CD4-positive, alpha-beta T cell (primary cell): ENCODE results near the gene TTLL11. TPM values are rescaled to one million over a fixed set of nuclear protein-coding genes. Genes with fewer than 3 reads are reported as not detected.

Experiments
- ATAC-seq: fragments of 200-7000 bp; cut with Tn5 transposase; one replicate; pipeline ENCODE4 v1.10.0; 2022; ENCODE audit warnings: mild to moderate bottlenecking; ENCODE audit not compliant: poor library complexity
- CTCF ChIA-PET: fragments of 350-600 bp; sonication (Branson Sonifier 250); formaldehyde crosslinking; loops from one replicate; lab custom pipeline; 2021; ENCODE audit warnings: antibody characterized with exemption, inconsistent platforms; lab: Charles Lee
- POLR2A ChIA-PET: fragments of 350-600 bp; sonication (Branson Sonifier 250); formaldehyde crosslinking; loops from one replicate; lab custom pipeline; 2021; ENCODE audit warnings: antibody characterized with exemption, inconsistent platforms; lab: Charles Lee
- DNase-seq, 14 experiments: peaks; one replicate each; pipeline ENCODE4 v3.0.0-alpha.2; 2013 to 2020; ENCODE audit warnings: mixed read lengths in 2 of 14
- H3K27ac ChIP-seq, 2 donors: one replicate each; pipeline versions ENCODE4 v1.5.1 to v1.7.0; 2013; ENCODE audit warnings: low read length in 2 of 2, low read depth in 1 of 2, mild to moderate bottlenecking in 1 of 2
- H3K27me3 ChIP-seq, 2 experiments: 1 replicate in 1 of 2; 2 replicates in 1 of 2; pipeline versions ENCODE4 v1.6.1 to v1.7.0; 2013; ENCODE audit warnings: low read length in 2 of 2, control low read depth in 1 of 2, mild to moderate bottlenecking in 1 of 2, moderate library complexity in 1 of 2; ENCODE audit not compliant: insufficient read depth in 2 of 2, control insufficient read depth in 1 of 2
- H3K36me3 ChIP-seq: one replicate; pipeline ENCODE4 v1.6.1; 2013; ENCODE audit warnings: low read length, control low read depth; ENCODE audit not compliant: insufficient read depth
- H3K4me1 ChIP-seq: one replicate; pipeline ENCODE4 v1.6.1; 2013; ENCODE audit warnings: low read length, control low read depth; ENCODE audit not compliant: insufficient read depth
- H3K4me3 ChIP-seq: one replicate; pipeline ENCODE4 v1.5.1; 2013; ENCODE audit warnings: mild to moderate bottlenecking, low read length, moderate library complexity
- H3K9me3 ChIP-seq, 2 experiments: 1 replicate in 1 of 2; 2 replicates in 1 of 2; pipeline versions ENCODE4 v1.6.1 to v1.7.0; 2013; ENCODE audit warnings: low read length in 2 of 2, mild to moderate bottlenecking in 2 of 2, control low read depth in 1 of 2, moderate library complexity in 1 of 2; ENCODE audit not compliant: control insufficient read depth in 1 of 2, insufficient read depth in 1 of 2
- H3K27ac Mint-ChIP-seq: one replicate; pipeline ENCODE4 v1.8.0; 2020; ENCODE audit warnings: mixed read lengths
- H3K27me3 Mint-ChIP-seq: one replicate; pipeline ENCODE4 v1.8.0; 2021; ENCODE audit warnings: mixed read lengths
- H3K36me3 Mint-ChIP-seq: one replicate; pipeline ENCODE4 v1.8.0; 2021; ENCODE audit warnings: low read depth, mixed read lengths
- H3K4me1 Mint-ChIP-seq: one replicate; pipeline ENCODE4 v1.8.0; 2021; ENCODE audit warnings: low read depth, mixed read lengths
- H3K4me3 Mint-ChIP-seq: one replicate; pipeline ENCODE4 v1.8.0; 2020; ENCODE audit warnings: mild to moderate bottlenecking, mixed read lengths
- H3K9me3 Mint-ChIP-seq: one replicate; pipeline ENCODE4 v1.8.0; 2020; ENCODE audit warnings: mixed read lengths
- CTCF ChIP-seq: fragments of 200-600 bp; IDR thresholded peaks from one replicate; pipeline ENCODE4 v1.8.0; 2022; ENCODE audit warnings: antibody characterized with exemption, mild to moderate bottlenecking
- intact Hi-C, 2 experiments: fragments of 100-400 bp; cut with DNase I in 1 of 2; cut with micrococcal nuclease in 1 of 2; formaldehyde crosslinking; loops; one replicate each; pipeline versions ENCODE4 v1.15.1 to v1.9.0; 2023 to 2025; cut with DNase I, micrococcal nuclease
- total RNA-seq, 174 experiments: library from RNA in 2 of 174; stranded (reverse) in 2 of 174; gene quantifications; one replicate each; pipeline ENCODE4 v1.2.3 and lab custom pipeline; 2021 to 2026

Gene TTLL11
- total RNA-seq, 2 experiments from 2014 or later, result 1.6 to 2.3 TPM

DNA sequence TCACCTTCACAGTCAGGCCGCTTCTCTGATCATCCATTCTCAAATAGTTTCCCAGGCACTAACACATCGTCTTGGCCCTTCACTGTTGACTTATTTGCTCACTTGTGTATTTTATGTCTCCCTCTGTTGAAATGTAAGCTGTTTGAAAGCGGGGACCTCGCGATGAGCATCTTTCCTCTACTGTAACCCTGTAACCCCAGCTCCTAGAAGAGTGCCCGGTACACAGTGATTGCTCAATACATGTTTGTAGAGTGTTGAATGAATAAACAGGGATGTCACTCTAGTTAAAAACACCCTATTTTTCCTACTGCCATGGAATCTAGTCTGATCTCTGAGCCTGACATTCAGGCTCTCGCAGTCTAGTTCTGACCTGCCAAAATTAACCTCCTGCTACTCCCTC is 150.8 kb downstream of the TTLL11 start:
- TF ChIP-seq CTCF, result no peak
- H3K4me1 Mint-ChIP-seq, result no peaks in the 10 kb centered on the region
- H3K36me3 Mint-ChIP-seq, result no peaks in the 10 kb centered on the region
- no peak overlapping the region for H3K27ac Mint-ChIP-seq
- Histone ChIP-seq H3K4me3 (no peak overlapping the region), H3K27me3 (no peaks in the 10 kb centered on the region), H3K27ac (no peak overlapping the region), H3K9me3 (no peaks in the 10 kb centered on the region), H3K4me1 (no peaks in the 10 kb centered on the region), H3K36me3 (no peaks in the 10 kb centered on the region)
- DNase-seq, result no peak
- intact Hi-C loops, result no loop called here
- ATAC-seq, result no peak
- POLR2A ChIA-PET, result no interaction called here
- CTCF ChIA-PET, result no interaction called here
- no peaks in the 10 kb centered on the region for H3K9me3 Mint-ChIP-seq
- no peaks in the 10 kb centered on the region for H3K27me3 Mint-ChIP-seq
- H3K4me3 Mint-ChIP-seq, result no peak overlapping the region

DNA sequence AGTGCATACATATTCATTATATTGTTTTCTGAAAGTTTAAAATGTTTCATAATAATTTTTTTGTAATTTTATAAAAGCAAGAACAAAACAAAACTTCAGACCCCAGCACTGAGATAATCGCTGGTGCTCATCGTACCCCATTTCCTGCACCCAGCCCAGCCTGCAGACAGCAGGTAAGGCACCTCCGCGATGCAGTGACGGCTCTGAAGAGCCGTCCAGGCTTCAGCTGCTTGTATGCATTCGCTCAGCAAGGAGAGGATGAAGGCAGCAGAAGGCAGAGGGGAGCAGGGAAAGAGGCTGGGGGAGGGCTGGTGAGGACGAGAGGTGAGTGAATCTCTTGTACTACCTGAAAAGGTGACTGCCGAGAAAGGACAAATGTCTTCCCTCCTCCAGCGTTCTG is 153.5 kb downstream of the TTLL11 start:
- H3K27me3 Mint-ChIP-seq, result no peaks in the 10 kb centered on the region
- H3K4me3 ChIP-seq, result no peak overlapping the region
- H3K4me1 Mint-ChIP-seq, result no peaks in the 10 kb centered on the region
- no peaks in the 10 kb centered on the region for H3K27me3 ChIP-seq
- no peaks in the 10 kb centered on the region for H3K36me3 Mint-ChIP-seq
- ChIA-PET POLR2A (no interaction called here), CTCF (no interaction called here)
- no peaks in the 10 kb centered on the region for H3K4me1 ChIP-seq
- H3K27ac ChIP-seq, result no peak overlapping the region
- ATAC-seq (no peak), DNase-seq (no peak)
- no peaks in the 10 kb centered on the region for H3K9me3 ChIP-seq
- intact Hi-C loops, result no loop called here
- H3K4me3 Mint-ChIP-seq, result no peak overlapping the region
- H3K36me3 ChIP-seq, result no peaks in the 10 kb centered on the region
- H3K27ac Mint-ChIP-seq, result no peak overlapping the region
- TF ChIP-seq CTCF, result no peak
- no peaks in the 10 kb centered on the region for H3K9me3 Mint-ChIP-seq

DNA sequence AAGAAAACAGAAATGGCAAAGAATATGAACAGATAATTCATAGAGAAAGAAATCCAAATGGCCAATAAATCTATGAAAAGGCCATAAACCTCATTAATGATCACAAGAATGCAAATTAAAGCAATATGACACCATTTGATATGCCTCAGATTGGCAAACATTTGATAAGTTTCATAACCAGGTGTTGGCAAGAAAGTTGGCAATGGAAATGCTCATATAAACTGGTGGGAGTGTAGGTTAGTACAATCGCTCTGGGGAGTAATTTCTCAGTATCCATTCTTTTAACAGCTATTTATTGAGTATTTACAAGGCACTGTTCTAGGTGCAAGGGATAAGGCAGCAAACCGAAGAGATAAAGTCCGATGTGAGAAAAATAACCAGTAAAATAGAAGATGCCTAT is 154.5 kb downstream of the TTLL11 start:
- ChIA-PET CTCF (no interaction called here), POLR2A (no interaction called here)
- no peaks in the 10 kb centered on the region for H3K36me3 Mint-ChIP-seq
- intact Hi-C loops, result no loop called here
- no peaks in the 10 kb centered on the region for H3K27me3 Mint-ChIP-seq
- no peak for TF ChIP-seq CTCF
- H3K27me3 ChIP-seq, result no peaks in the 10 kb centered on the region
- H3K4me1 ChIP-seq, result no peaks in the 10 kb centered on the region
- no peak overlapping the region for H3K4me3 Mint-ChIP-seq
- H3K4me1 Mint-ChIP-seq, result no peaks in the 10 kb centered on the region
- no peak for ATAC-seq
- no peaks in the 10 kb centered on the region for H3K36me3 ChIP-seq
- no peaks in the 10 kb centered on the region for H3K9me3 ChIP-seq
- no peak overlapping the region for H3K27ac ChIP-seq
- no peak overlapping the region for H3K27ac Mint-ChIP-seq
- no peaks in the 10 kb centered on the region for H3K9me3 Mint-ChIP-seq
- no peak overlapping the region for H3K4me3 ChIP-seq
- DNase-seq, result no peak
